IMR-90 (cell line): Measurements from ENCODE around the gene CCDC90B. TPM values are rescaled to one million over a fixed set of nuclear protein-coding genes. Genes with fewer than 3 reads are reported as not detected.

Experiments used
- ATAC-seq: fragments of 200-7000 bp; cut with Tn5 transposase; 2 replicates; pipeline ENCODE4 v1.9.1; 2020; ENCODE audit warnings: low read depth, mild to moderate bottlenecking, moderate library complexity
- BruUV-seq: library from RNA; stranded (reverse); fragments of 400-500 nt; replicated peaks from 2 replicates; lab custom pipeline; 2021; lab: Mats Ljungman, UMichigan
- CTCF ChIA-PET: fragments of 300-600 bp; formaldehyde crosslinking; extraction: SDS; loops from one replicate; lab custom pipeline; 2021; ENCODE audit warnings: antibody characterized with exemption; lab: Yijun Ruan, JAX
- POLR2A ChIA-PET: fragments of 300-600 bp; sonication (Branson Sonifier 250); formaldehyde crosslinking; loops from one replicate; lab custom pipeline; 2022; ENCODE audit warnings: antibody characterized with exemption; ENCODE audit not compliant: unreplicated experiment; lab: Charles Lee
- DNase-seq: peaks from one replicate; pipeline ENCODE4 v3.0.0; 2013
- H2AFZ ChIP-seq: replicated peaks from 2 replicates; pipeline ENCODE3; 2013; ENCODE audit warnings: low read length, mild to moderate bottlenecking; ENCODE audit not compliant: poor library complexity
- H2AK5ac ChIP-seq: 2 replicates; pipeline ENCODE4 v1.6.1; 2013; ENCODE audit warnings: low read depth, low read length, inconsistent platforms
- H2AK9ac ChIP-seq: replicated peaks from 2 replicates; pipeline ENCODE3; 2013; ENCODE audit warnings: mild to moderate bottlenecking, low read depth, low read length, moderate library complexity; ENCODE audit not compliant: poor library complexity
- H2BK120ac ChIP-seq: 2 replicates; pipeline ENCODE4 v1.6.1; 2013; ENCODE audit warnings: low read depth, low read length, inconsistent platforms
- H2BK15ac ChIP-seq: 3 replicates; pipeline ENCODE4 v1.6.1; 2013; ENCODE audit warnings: low read depth, low read length, inconsistent platforms
- H2BK20ac ChIP-seq: 2 replicates; pipeline ENCODE4 v1.6.1; 2013; ENCODE audit warnings: low read depth, mild to moderate bottlenecking, inconsistent platforms, low read length, moderate library complexity
- H2BK5ac ChIP-seq: 2 replicates; pipeline ENCODE4 v1.6.1; 2013; ENCODE audit warnings: mild to moderate bottlenecking, low read depth, low read length, inconsistent platforms; ENCODE audit not compliant: poor library complexity, severe bottlenecking
- H3K14ac ChIP-seq: replicated peaks from 2 replicates; pipeline ENCODE4 v1.6.1; 2013; ENCODE audit warnings: low read depth, low read length, inconsistent platforms
- H3K18ac ChIP-seq: 2 replicates; pipeline ENCODE4 v1.6.1; 2013; ENCODE audit warnings: low read depth, low read length, control low read depth
- H3K23ac ChIP-seq: 2 replicates; pipeline ENCODE4 v1.6.1; 2013; ENCODE audit warnings: low read depth, low read length, inconsistent platforms
- H3K27ac ChIP-seq: 2 replicates; pipeline ENCODE4 v1.5.1; 2013; ENCODE audit warnings: mild to moderate bottlenecking, control low read depth, low read length; ENCODE audit not compliant: insufficient read depth
- H3K27me3 ChIP-seq: 2 replicates; pipeline ENCODE4 v1.6.1; 2013; ENCODE audit warnings: low read length; ENCODE audit not compliant: control insufficient read depth, insufficient read depth
- H3K36me3 ChIP-seq: 2 replicates; pipeline ENCODE4 v1.6.1; 2013; ENCODE audit warnings: low read length, mixed read lengths; ENCODE audit not compliant: control insufficient read depth, insufficient read depth
- H3K4ac ChIP-seq: 2 replicates; pipeline ENCODE4 v1.6.1; 2013; ENCODE audit warnings: low read depth, low read length, inconsistent platforms
- H3K4me1 ChIP-seq: 2 replicates; pipeline ENCODE4 v1.6.1; 2013; ENCODE audit warnings: low read length, mixed read lengths; ENCODE audit not compliant: control insufficient read depth, insufficient read depth
- H3K4me2 ChIP-seq: 2 replicates; pipeline ENCODE4 v1.6.1; 2013; ENCODE audit warnings: low read depth, mild to moderate bottlenecking, control low read depth, low read length, moderate library complexity
- H3K4me3 ChIP-seq: 2 replicates; pipeline ENCODE4 v1.5.1; 2013; ENCODE audit warnings: low read depth, mild to moderate bottlenecking, control low read depth, low read length, moderate library complexity; ENCODE audit not compliant: insufficient read depth
- H3K56ac ChIP-seq: 2 replicates; pipeline ENCODE4 v1.6.1; 2013; ENCODE audit warnings: low read length, inconsistent platforms; ENCODE audit not compliant: insufficient read depth; ENCODE audit errors: extremely low read depth
- H3K79me1 ChIP-seq, 2 experiments: 2 replicates each; pipeline ENCODE4 v1.6.1; 2013; ENCODE audit warnings: low read length in 2 of 2, inconsistent platforms in 1 of 2, low read depth in 1 of 2
- H3K9ac ChIP-seq: 2 replicates; pipeline ENCODE4 v1.6.1; 2013; ENCODE audit warnings: low read depth, low read length, control low read depth
- H3K9me1 ChIP-seq: 2 replicates; pipeline ENCODE4 v1.6.1; 2013; ENCODE audit warnings: low read length, inconsistent platforms; ENCODE audit not compliant: insufficient read depth
- H3K9me3 ChIP-seq: 2 replicates; pipeline ENCODE4 v1.6.1; 2013; ENCODE audit warnings: low read length; ENCODE audit not compliant: control insufficient read depth, insufficient read depth
- H4K20me1 ChIP-seq: 2 replicates; pipeline ENCODE4 v1.6.1; 2013; ENCODE audit warnings: low read length, inconsistent platforms; ENCODE audit not compliant: insufficient read depth
- H4K5ac ChIP-seq: 2 replicates; pipeline ENCODE4 v1.6.1; 2013; ENCODE audit warnings: mild to moderate bottlenecking, low read depth, low read length, control low read depth
- H4K8ac ChIP-seq, 2 experiments: 2 replicates each; pipeline ENCODE4 v1.6.1; 2013; ENCODE audit warnings: low read depth in 2 of 2, low read length in 2 of 2, control low read depth in 1 of 2, inconsistent platforms in 1 of 2
- H4K91ac ChIP-seq: 2 replicates; pipeline ENCODE4 v1.6.1; 2013; ENCODE audit warnings: low read depth, low read length, inconsistent platforms; ENCODE audit not compliant: insufficient read depth
- RCOR1 ChIP-seq: IDR thresholded peaks from 2 replicates; pipeline ENCODE4 v1.6.1; 2012; ENCODE audit warnings: mild to moderate bottlenecking, low read length, improper control_type of control experiment; ENCODE audit not compliant: insufficient replicate concordance
- whole genome bisulfite sequencing, 2 experiments: methylation state at CpG; one replicate each; pipeline versions ENCODE4 v1.1.5 to v1.1.7; 2013; ENCODE audit warnings: missing lambda C conversion rate in 2 of 2; ENCODE audit not compliant: insufficient read length in 1 of 2; ENCODE audit errors: extremely low coverage in 2 of 2; 5-methylcytosine and 5-hydroxymethylcytosine counted together
- dilution Hi-C: fragments of 300-500 bp; cut with HindIII; formaldehyde crosslinking; loops from one replicate; pipeline ENCODE4 v1.14.3; 2018; ENCODE audit warnings: low sequenced_read_pairs; ENCODE audit not compliant: unreplicated experiment
- in situ Hi-C: fragments of 300-500 bp; cut with MboI; formaldehyde crosslinking; loops from 3 replicates; pipeline ENCODE4 v1.14.3; 2019; ENCODE audit warnings: low sequenced_read_pairs, inconsistent platforms, mixed read lengths
- intact Hi-C: fragments of 100-400 bp; cut with micrococcal nuclease; formaldehyde crosslinking; loops from 2 replicates; pipeline ENCODE4 v1.10.0; 2022
- polyA plus RNA-seq, 3 experiments: library from polyadenylated mRNA; depleted of rRNA; stranded (reverse); fragments of >200 nt; gene quantifications; 2 replicates each; pipeline ENCODE4 v1.2.3, GENCODE V29; 2012; ENCODE audit warnings: low replicate concordance in 1 of 3
- total RNA-seq: library from RNA; depleted of rRNA; stranded (reverse); fragments of >200 nt; gene quantifications from 2 replicates; pipeline ENCODE4 v1.2.3, GENCODE V29; 2012

CCDC90B gene
- total and polyA plus RNA-seq, 2 of the 4 experiments (the other 2 are of a cell fraction), result 35.8 to 43.7 TPM

GRCh38 chr11:83326326-83326725 is 40.2 kb upstream of the CCDC90B start:
- Histone ChIP-seq H2BK15ac (no peak overlapping the region), H3K4me3 (no peak overlapping the region), H3K4me2 (no peak overlapping the region), H3K9me1 (no peaks in the 10 kb centered on the region), H3K14ac (no peak overlapping the region), H2AFZ (no peak overlapping the region), H3K4me1 (no peaks in the 10 kb centered on the region), H4K5ac (no peak overlapping the region), H3K27ac (no peak overlapping the region), H2BK20ac (no peak overlapping the region), H4K8ac (no peak overlapping the region), H3K9ac (no peak overlapping the region), H3K79me1 (no peaks in the 10 kb centered on the region), H3K27me3 (no peaks in the 10 kb centered on the region), H4K20me1 (no peaks in the 10 kb centered on the region), H3K23ac (no peak overlapping the region), H2AK5ac (no peak overlapping the region), H3K56ac (no peak overlapping the region), H3K9me3 (no peaks in the 10 kb centered on the region), H3K36me3 (no peaks in the 10 kb centered on the region), H2BK5ac (no peak overlapping the region), H3K4ac (no peak overlapping the region), H2BK120ac (no peak overlapping the region), H4K91ac (no peak overlapping the region), H2AK9ac (no peak overlapping the region), H3K18ac (no peak overlapping the region)
- no TSS peak for BruUV-seq
- intact Hi-C loops (no loop called here), dilution Hi-C loops (no loop called here), in situ Hi-C loops (no loop called here)
- ATAC-seq (no peak), DNase-seq (no peak)
- no peak for TF ChIP-seq RCOR1
- POLR2A ChIA-PET, result no interaction called here
- WGBS, 2 experiments, result 57% methylated on average over 1 of the region's 1 CpG; no CpG with 5 or more reads in 1 of the 2 experiments
- CTCF ChIA-PET, result no interaction called here
